HG03575 (cell line): ENCODE results near the gene ZBTB18.

Experiments
- ATAC-seq: cut with Tn5 transposase; IDR thresholded peaks from one replicate; pipeline ENCODE4 v1.9.1; 2021; ENCODE audit not compliant: unreplicated experiment, insufficient number of reproducible peaks, low FRiP score; ENCODE audit errors: extremely low read depth

Gene ZBTB18

DNA sequence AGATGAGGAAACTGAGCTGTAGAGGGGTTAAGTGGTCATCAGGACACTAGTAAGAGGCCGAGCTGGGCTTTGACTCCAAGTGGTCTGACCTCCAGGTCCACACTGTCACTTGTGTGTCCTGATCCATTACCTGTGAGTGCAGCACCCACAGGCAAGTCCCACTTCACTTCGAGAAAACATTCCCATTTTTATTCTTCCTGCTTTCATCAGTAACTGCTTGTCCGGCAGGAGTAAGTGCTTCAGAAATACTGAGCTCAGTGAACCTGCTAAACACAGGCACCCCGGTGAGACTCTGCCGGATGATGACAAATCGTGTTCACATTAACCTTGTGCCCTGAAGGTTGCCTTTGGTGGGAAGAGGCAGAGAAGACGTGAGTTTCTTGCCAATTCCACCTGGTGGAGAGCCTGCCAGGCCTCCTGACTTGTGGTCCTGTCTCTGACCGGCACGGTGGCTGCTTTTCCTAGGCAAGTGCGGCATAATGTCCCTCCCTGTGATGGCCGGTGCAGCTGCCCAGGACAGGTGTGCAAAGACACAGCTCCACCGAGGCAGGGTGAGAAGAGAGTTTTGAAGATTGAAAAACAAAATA is 29.4 kb downstream of the ZBTB18 start:
- no peak for ATAC-seq

DNA sequence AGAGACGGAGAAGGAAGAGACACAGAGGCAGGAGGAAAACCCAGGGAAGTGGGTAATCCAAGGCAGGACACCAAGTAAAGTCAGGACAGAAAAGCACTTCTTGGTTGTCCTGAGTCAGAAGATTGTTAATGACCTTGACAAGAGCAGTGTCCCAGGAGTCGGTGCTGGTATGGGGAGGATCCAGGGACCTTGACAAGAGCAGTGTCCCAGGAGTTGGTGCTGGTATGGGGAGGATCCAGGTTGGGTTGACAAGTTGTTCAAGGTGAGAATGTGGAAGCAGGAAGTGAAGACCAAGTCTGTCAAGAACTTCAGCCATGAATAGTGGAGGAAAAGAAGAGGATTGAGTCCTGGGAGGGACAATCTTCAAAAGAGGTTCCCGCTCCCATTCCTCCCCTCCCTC is 31.9 kb downstream of the ZBTB18 start:
- ATAC-seq: no peak

DNA sequence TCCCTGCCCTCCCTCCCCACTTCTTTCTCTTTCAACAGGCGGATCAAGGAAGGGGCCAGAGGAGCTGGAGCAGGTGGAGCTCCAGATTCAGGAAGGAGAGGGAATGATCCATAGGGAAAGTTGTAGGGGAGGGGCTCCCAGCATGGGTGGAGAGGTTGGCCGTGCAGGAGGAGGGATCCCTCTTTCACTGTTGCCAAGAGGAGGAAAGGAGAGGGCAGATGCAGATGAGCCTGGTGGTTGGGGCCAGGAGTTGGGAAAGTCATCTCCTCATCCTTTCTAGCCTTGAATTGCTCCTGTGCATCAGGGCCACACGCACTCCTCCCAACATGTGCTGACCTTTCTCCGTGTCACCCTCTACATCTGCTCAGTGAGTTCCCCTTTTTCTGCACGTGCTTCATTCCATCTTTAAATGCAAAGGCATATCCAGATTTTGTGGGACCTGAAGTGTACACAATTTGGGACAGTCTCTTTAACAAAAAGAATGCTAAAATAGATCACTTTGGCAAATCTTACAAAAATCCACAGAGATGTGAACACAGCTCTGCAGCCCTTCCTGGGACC is 32.4 kb downstream of the ZBTB18 start:
- ATAC-seq: no peak

DNA sequence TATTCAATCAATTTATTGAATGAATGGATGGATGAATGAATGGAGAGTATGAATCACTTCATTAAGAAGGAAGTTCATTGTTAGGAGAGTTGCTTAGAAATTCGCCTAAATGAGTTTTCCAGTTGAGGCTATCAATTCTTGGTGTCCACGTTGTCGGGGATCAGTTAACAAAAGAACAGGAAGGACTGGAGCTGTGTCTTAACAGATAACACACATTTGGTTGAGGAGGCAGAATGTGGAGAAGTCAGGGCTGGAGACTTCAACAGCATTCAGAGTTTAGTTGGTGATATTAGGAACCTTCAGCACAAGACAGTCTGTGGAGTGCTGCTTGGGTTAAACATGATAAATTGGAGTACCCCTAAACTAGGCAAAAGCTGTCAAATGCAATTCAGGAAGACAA is 33.7 kb downstream of the ZBTB18 start:
- ATAC-seq: no peak

DNA sequence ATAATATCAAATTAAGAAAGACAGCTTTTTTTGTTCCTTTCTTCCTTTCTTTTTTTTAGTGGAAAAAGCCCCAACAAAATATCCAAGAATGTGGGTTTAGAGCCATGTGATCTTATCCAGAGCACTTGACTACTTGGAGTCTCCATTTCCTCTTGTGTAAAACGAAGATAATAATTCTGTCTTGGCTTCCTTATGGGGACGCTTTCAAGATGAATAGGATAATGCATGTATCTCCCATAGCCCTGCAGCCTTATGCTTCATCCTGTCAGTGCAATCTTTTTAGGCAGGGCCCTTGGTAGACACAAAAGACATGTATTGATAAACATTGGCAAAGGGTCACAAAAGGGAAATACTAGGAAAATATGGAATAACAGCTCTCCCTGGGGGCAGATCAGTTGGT is 34.8 kb downstream of the ZBTB18 start:
- ATAC-seq: no peak

DNA sequence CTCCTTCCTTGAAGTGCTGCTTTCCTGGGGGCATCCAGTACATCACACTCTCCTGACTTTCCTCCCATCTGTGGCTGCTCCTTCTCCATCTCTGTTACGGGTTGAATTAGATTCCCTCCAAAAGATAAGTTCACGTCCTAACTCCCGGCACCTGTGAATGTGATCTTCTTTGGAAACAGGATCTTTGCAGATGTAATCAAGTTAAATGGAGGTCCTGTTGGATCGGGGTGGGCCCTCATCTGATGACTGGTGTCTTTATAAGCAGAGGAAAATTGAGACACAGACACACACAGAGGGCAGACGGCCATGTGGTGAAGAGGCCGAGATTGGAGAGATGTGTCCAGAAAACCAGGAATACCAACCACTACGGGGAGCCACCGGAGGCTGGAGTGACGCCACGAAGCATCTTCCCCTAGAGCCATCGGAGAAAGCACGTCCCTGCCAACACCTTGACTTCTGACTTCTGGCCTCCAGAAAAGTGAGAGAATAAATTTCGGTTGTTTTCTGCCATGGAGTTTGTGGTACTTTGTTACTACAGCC is 36.0 kb downstream of the ZBTB18 start:
- ATAC-seq: no peak

DNA sequence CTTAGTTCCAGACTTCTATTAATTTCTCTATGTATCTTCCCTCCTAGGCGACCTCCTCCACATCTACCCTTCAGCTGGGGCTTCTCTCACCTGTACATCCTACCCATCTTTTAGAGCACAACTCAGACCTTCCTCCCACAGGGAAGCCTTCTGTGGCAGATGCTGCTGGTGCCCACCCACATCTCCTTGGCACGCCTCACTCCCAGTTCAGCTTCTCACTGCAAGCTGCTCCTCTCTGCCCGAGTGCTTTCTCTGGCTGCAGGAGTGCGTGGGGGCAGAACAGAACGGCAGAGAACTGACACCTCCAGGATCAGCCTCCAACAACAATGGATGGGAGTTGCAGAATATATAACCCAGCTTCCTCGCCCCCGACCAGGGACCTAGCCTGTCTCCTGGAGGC is 36.5 kb downstream of the ZBTB18 start:
- ATAC-seq: no peak

DNA sequence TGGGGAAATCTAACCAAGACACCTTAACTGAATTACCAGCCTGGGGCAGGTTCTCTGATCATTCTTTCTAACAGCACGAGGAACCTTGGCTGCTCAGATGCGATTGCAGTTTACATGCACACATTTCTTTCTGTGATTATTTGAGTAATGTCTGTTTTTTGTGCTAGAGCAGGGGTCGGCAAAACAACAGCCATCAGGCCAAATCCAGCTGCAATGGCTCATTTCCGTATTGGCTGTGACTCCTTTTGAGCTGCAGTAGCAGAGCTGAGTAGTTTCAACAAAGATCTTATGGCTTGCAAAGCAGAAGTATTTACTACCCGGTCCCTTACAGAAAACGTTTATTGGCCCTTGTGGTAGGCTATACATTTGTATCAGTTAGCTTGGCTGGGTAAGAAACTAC is 37.1 kb downstream of the ZBTB18 start:
- ATAC-seq: no peak

DNA sequence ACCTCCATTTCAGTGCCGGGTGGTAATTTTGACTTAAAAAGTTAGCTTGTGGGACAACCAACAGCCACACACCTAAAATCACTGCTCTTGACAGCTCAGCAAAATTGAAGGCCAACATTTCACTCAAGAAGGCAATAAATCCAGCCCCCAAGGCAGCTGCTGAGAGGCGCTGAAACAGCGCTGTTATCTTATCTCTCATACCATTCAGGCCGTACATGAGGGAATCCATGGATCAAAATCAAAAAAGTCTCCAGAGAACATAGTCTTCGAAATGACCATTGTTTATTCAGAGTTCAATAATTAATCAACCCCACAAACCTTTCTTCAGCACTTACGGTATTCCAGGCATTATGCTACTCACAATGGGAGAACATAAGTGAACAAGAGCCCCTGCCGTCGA is 38.5 kb downstream of the ZBTB18 start:
- no peak for ATAC-seq

DNA sequence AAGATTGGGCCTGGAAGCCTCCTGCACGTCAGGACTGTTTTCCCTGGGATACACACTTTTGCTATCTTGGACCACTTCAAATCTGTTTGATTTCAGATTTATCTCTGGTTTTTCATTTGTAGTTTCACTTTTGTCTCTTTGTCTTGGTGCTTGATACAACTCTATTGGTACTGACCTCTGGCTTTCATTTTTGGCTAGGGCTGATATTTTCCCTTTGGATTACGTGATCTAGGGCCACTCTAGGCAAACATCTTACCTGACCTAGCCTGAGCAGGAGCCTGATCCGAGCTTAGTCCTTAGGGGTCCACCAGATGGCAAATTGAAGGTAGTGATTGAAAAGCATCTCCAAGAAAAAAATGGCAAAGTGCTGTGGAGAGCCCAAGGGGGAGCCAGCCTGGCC is 39.6 kb downstream of the ZBTB18 start:
- ATAC-seq: no peak

DNA sequence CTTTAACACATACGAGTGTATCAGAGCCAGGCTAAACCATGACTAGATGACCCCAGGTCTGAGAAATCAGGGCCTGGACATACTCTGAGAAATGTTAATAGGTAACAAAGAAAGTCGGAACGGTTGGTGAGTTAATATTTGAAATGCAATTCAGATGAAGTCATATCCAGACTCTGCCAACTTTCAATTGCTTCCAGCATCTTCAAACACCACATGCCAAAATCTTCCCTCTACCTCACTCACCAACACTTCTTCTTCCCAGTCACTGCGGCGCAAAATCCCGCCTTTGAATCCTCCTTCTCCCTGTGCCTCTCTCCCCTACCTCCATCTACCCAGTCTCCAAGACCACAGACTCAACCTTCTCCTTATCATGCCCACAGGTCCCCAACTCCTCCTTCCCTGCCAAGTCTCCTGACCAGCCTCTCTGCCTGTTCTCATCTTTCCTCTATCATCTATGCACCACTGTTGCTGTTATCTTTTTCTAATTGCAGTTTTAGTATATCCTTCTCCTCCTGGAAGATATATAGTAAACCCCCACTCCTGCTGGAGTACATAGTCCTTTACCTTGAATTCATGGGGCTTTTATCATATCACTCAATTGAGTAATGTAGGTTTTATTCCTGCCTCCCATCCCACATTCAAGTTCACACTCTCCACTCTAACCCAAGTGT is 41.3 kb downstream of the ZBTB18 start:
- ATAC-seq: no peak

DNA sequence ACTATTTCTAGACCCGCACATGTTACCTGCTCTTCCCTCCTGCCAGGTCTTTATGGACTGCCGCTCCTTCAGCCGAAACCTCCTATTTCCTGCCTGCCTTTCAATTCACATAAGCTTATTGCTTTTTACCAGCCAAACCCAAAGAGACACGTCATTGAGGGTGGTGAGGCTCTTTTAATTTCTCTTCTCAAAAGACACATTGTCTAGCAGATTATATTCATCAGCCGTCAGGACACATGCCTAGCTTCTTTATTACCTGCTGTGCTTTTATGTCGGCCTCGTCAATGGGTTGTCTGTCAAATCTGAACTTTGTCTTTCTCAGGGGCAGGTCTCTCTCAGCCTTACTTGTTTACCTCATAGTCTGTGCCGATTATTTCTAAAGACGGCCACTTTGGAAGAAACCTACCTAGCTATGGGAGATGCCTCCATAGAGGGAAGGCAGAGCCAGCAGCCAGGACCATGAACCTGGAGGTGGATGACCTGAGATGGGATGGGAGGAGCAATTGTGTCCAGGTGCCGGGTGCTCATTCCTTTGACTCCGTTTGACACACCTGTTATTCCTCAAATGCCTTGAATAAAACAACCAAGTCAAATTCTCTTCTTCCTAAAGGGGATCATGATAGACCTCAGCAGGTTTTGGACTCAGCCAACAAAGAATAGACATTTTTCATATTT is 42.0 kb downstream of the ZBTB18 start:
- no peak for ATAC-seq

DNA sequence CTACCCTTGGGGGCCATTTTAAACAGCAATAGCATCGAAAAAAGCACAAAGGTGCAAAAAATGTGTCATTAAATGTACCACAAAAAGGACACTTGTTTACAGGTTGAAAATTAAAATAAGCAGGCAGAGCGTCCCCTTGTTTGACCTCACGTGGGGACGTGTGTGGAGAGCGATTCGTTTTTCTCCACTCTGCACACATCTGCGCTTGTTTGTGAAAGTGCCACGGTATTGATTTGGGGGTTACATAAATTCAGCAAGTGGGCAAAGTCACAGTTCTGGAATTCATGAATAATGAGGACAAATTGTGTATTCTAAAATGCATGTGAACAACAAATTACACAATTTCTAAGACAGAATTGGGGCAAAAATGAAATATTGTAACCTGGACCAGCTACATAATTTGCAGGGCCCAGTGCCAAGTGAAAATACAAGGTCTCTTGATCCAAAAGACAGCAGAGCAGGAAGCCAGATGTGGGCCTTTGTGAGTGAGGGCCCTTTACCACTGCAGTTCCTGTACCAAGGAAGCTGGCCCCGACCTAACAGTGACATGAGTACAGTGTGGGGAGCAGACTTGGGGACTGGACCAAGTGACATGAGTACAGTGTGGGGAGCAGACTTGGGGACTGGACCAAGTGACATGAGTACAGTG is 43.9 kb downstream of the ZBTB18 start:
- no peak for ATAC-seq

DNA sequence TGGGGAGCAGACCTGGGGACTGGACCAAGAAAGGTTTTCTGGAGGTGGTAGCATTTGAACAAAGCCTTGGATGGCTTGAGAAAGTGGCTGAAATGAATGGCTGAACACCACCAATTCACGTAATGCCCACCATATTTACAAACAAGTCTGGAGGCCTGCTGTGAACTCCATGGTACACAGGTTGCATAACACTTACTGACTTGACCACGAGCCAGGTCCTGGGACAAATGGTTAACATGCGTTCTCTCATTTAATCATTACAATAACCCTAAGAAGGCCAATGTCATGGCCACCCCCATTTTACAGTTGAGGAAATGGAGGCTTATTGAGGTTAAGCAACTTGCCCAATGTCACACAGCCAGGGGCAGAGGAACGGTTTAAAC is 44.4 kb downstream of the ZBTB18 start:
- no peak for ATAC-seq

DNA sequence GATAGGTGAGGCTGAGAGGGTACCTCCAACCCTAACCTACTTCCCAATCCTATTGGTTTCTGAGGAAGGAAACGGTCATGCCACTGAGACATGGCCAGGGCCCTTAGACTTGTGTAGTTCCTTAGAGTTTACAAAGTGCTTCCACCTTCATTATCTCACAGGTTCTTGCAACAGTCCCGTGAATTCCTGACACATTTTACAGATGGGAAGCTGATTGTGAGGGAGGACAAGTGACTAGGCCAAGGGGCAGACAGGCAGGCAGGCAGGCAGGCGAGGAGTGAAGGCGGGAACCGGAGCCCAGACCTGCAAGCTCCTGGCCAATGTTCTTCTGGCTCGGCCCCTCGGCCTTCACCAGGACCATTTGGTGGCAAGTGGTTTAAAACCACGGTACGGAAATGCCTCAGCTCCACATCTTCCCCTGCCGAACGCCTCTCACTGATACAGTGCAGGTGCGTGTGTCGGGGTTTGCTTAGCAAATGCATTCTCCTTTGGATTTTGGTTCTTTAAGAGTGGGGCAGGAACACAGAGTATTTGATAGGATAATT is 45.1 kb downstream of the ZBTB18 start:
- ATAC-seq: no peak

DNA sequence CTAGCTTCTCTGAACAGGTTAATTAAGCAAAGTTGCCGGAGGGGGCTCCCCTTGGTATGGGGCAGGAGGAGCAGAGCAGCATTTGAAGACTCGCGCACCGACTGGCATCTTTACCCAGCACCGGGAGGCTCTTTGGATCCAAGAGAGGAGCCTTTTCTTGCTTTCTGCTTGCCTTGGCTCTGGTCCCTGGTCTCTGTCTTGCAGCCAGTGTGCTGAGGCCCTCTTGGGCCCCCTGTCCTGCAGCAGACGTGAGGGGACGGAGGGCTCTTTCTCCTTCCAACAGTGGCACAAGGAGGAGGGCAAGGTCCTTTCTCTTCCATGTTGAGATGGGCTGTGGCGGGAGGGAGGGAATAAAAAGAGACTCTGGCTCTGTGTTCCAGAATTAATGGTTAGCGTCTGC is 45.6 kb downstream of the ZBTB18 start:
- ATAC-seq: no peak

DNA sequence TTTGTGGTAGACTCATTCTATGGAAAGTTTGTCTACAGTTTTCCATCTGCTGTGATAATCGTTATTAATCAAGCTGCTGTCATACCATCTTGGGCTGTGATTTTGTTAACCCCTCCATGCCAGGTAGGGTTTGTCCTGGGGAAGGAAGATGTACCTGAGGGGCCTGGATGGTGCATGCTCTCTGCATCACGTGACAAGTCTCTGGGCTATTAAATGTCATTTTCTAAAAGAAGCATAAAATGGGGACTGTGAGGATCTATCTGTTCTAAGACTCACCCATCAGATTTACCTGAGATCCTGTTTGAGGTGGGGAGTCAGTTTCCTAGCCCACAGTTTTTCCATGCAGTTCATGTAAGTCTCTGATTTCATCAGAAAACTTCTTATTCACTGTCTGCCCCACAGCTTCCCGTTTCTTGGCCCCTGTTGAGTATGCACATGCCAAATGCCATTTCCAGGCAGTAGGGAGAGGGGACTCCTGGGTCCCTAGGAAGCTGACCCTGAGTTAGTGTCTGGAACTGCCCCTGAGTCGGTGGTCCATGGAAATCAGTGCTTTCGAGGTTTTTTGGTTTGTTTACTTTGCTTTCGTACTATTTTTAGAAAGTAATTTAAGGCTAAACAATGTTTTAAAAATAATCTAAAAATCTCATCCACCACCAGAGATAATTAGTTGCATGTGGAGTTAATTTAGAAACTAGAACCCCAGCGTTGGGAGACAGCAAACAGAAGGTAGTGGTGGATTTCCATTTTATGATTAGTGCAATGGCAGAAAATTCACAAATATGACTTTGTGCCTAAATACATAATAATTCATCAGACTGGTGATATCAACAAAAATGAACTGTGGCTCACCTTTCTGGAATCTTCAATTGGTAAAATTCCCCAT is 46.7 kb downstream of the ZBTB18 start:
- no peak for ATAC-seq

DNA sequence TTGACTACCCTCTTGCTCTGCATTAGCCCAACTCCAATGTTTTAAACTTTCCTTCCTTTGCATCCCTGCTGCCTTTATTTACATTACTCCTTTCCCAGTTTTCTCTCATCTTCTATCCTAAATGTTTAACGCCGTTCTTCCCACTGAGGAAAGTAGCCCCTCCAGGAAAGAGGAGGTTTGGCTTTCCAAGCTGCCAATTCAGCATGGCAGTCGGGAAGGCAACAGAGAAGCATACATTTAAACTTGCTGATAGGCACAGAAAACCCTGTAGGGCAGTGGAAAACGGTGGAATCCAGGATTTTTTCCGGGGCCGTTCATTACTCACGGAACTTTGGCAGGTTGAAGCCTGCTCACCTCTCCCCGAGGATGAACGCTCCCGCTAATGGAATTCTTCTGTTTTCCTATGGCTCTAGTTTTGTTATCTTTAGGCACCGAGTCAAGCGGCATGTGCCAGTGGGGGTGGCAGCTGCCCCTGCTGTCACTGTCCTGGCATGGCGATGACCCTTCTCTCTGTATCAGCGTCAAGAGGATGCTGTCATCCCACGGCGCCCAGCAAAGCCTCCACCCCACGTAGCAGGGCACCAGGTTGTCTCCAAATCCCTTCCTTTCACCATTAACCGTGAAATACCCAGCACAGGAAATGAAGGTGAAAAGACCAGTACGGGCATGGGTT is 48.3 kb downstream of the ZBTB18 start:
- no peak for ATAC-seq
